GM23338 (cell line): ENCODE data around the gene TTF1.

ENCODE experiments used
- CTCF ChIP-seq, 2 experiments: fragments of 200-600 bp in 1 of 2; sonication (generic) in 1 of 2; conservative IDR thresholded peaks; 2 replicates each; pipeline versions ENCODE4 v1.5.1 to v1.6.1; 2016 to 2017; ENCODE audit warnings: antibody characterized with exemption in 2 of 2, low read depth in 2 of 2, mild to moderate bottlenecking in 2 of 2, moderate library complexity in 1 of 2
- EZH2 ChIP-seq: fragments of 200-600 bp; sonication (generic); IDR thresholded peaks from one replicate; pipeline ENCODE4 v1.8.0; 2017; ENCODE audit warnings: antibody characterized with exemption, mild to moderate bottlenecking, low read depth; ENCODE audit not compliant: unreplicated experiment
- EZH2phosphoT487 ChIP-seq: fragments of 200-600 bp; sonication (generic); IDR thresholded peaks from one replicate; pipeline ENCODE4 v1.8.1; 2018; ENCODE audit warnings: antibody characterized with exemption; ENCODE audit not compliant: unreplicated experiment
- POLR2AphosphoS5 ChIP-seq: IDR thresholded peaks from 2 replicates; pipeline ENCODE4 v1.6.1; 2016; ENCODE audit warnings: antibody characterized with exemption, low read depth
- TF ChIP-seq, protein P1 (sequence below): IDR thresholded peaks from one replicate; pipeline ENCODE4 v1.6.1; 2018; ENCODE audit warnings: antibody characterized with exemption; ENCODE audit not compliant: unreplicated experiment

DNA sequence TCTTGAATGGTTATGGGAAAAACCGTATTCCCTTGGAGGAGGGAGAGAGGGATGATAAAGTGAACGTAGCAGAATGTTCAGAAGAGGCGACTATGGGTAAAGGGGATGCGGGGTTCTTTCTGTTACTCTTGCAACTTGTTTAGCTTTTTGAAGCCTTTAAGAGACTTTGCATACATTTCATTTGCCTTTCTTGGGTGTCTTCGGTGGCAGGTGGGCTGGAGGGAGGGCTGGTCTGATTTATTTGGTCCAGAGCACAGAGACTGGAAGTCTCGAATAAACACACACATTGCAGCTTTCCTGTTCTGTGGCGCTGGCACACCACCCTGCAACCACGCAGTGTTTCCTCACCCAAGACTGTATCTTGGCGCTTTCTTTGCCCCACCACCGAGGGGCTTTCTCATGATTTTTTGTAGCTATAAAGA lies 23.2 kb downstream of the TTF1 start:
- TF ChIP-seq CTCF (conservative IDR thresholded peaks at IDR 0.05; ENCODE audit: low read depth in 2 of 2) = no peak
- TF ChIP-seq POLR2AphosphoS5 = no peak
- TF ChIP-seq EZH2 = no peak
- no peak for TF ChIP-seq EZH2phosphoT487
- TF ChIP-seq, protein P1, sequence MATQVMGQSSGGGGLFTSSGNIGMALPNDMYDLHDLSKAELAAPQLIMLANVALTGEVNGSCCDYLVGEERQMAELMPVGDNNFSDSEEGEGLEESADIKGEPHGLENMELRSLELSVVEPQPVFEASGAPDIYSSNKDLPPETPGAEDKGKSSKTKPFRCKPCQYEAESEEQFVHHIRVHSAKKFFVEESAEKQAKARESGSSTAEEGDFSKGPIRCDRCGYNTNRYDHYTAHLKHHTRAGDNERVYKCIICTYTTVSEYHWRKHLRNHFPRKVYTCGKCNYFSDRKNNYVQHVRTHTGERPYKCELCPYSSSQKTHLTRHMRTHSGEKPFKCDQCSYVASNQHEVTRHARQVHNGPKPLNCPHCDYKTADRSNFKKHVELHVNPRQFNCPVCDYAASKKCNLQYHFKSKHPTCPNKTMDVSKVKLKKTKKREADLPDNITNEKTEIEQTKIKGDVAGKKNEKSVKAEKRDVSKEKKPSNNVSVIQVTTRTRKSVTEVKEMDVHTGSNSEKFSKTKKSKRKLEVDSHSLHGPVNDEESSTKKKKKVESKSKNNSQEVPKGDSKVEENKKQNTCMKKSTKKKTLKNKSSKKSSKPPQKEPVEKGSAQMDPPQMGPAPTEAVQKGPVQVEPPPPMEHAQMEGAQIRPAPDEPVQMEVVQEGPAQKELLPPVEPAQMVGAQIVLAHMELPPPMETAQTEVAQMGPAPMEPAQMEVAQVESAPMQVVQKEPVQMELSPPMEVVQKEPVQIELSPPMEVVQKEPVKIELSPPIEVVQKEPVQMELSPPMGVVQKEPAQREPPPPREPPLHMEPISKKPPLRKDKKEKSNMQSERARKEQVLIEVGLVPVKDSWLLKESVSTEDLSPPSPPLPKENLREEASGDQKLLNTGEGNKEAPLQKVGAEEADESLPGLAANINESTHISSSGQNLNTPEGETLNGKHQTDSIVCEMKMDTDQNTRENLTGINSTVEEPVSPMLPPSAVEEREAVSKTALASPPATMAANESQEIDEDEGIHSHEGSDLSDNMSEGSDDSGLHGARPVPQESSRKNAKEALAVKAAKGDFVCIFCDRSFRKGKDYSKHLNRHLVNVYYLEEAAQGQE = no peak
